NT2/D1 (cell line): ENCODE data around the gene SUN5.

Experiments used
- SUZ12 ChIP-seq: IDR thresholded peaks from 2 replicates; pipeline ENCODE4 v1.6.1; 2011; ENCODE audit not compliant: insufficient read length, insufficient read depth; ENCODE audit errors: extremely low read depth
- ZNF274 ChIP-seq: IDR thresholded peaks from 2 replicates; pipeline ENCODE4 v1.6.1; 2011; ENCODE audit warnings: mild to moderate bottlenecking, low read depth, low read length

GRCh38 chr20:33000802-33001466 is 3.3 kb downstream of the SUN5 start:
- no peak for TF ChIP-seq ZNF274
- no peak for TF ChIP-seq SUZ12
